GM12878 (cell line): Measurements from ENCODE around the gene TMEM98. TPM values are rescaled to one million over a fixed set of nuclear protein-coding genes. Genes with fewer than 3 reads are reported as not detected.

Experiments
- ATAC-seq: fragments of 200-7000 bp; cut with Tn5 transposase; 3 replicates; pipeline ENCODE4 v1.9.1; 2020; ENCODE audit warnings: mild to moderate bottlenecking, moderate library complexity
- BruUV-seq: library from RNA; stranded (reverse); fragments of 400-500 nt; replicated peaks from 2 replicates; lab custom pipeline; 2021; lab: Mats Ljungman, UMichigan
- CTCF ChIA-PET: fragments of 300-600 bp; sonication (Branson Sonifier 250); formaldehyde crosslinking; extraction: SDS; loops from one replicate; lab custom pipeline; 2021; ENCODE audit warnings: inconsistent platforms; lab: Yijun Ruan, JAX
- POLR2A ChIA-PET: fragments of 350-600 bp; formaldehyde crosslinking; extraction: SDS; loops from one replicate; lab custom pipeline; 2021; ENCODE audit warnings: inconsistent platforms; lab: Charles Lee
- RAD21 ChIA-PET: fragments of 300-600 bp; sonication (Branson Sonifier 250); formaldehyde crosslinking; loops from one replicate; lab custom pipeline; 2023; ENCODE audit warnings: antibody characterized with exemption; ENCODE audit not compliant: unreplicated experiment; lab: Charles Lee
- SMC1A ChIA-PET: fragments of 300-600 bp; sonication (Branson Sonifier 250); formaldehyde crosslinking; loops from one replicate; lab custom pipeline; 2023; ENCODE audit not compliant: unreplicated experiment, uncharacterized antibody; lab: Charles Lee
- DNase-seq: peaks from one replicate; pipeline ENCODE4 v3.0.0-alpha.2; 2011; ENCODE audit warnings: low read depth, low spot score
- FAIRE-seq: peaks from 3 replicates; lab custom pipeline; 2011; peaks lifted over from hg19 to GRCh38; lab: Jason Lieb, UNC
- H2AFZ ChIP-seq: 2 replicates; pipeline ENCODE4 v1.6.0; 2011; ENCODE audit warnings: low read depth, low read length, control low read depth; ENCODE audit not compliant: control insufficient read depth
- H3K27ac ChIP-seq: 2 replicates; pipeline ENCODE4 v1.5.1; 2011; ENCODE audit warnings: control low read depth; ENCODE audit not compliant: control insufficient read depth, insufficient read depth
- H3K27me3 ChIP-seq, 2 experiments: replicated peaks in 1 of 2; 2 replicates each; pipeline versions ENCODE4 v1.6.0 to v1.6.1; 2011; ENCODE audit warnings: low read length in 1 of 2; ENCODE audit not compliant: control insufficient read depth in 2 of 2, insufficient read depth in 2 of 2
- H3K36me3 ChIP-seq, 2 experiments: 2 replicates each; pipeline ENCODE4 v1.5.1; 2011; ENCODE audit warnings: low read length in 1 of 2; ENCODE audit not compliant: control insufficient read depth in 2 of 2, insufficient read depth in 2 of 2
- H3K4me1 ChIP-seq: 2 replicates; pipeline ENCODE4 v1.6.1; 2011; ENCODE audit warnings: mild to moderate bottlenecking, low read length, moderate library complexity, mixed read lengths; ENCODE audit not compliant: control insufficient read depth, insufficient read depth
- H3K4me2 ChIP-seq: 2 replicates; pipeline ENCODE4 v1.6.0; 2011; ENCODE audit warnings: control low read depth; ENCODE audit not compliant: control insufficient read depth, insufficient read depth
- H3K4me3 ChIP-seq: fragments of 200-600 bp; sonication (generic); 2 replicates; pipeline ENCODE4 v1.5.1; 2016
- H3K79me2 ChIP-seq: 2 replicates; pipeline ENCODE4 v1.6.0; 2011; ENCODE audit warnings: low read length; ENCODE audit not compliant: control insufficient read depth, insufficient read depth
- H3K9ac ChIP-seq: 2 replicates; pipeline ENCODE4 v1.8.0; 2011; ENCODE audit warnings: low read length, control low read depth, mixed read lengths; ENCODE audit not compliant: control insufficient read depth, insufficient read depth
- H3K9me3 ChIP-seq: replicated peaks from 3 replicates; pipeline ENCODE4 v1.5.1; 2011; ENCODE audit warnings: mild to moderate bottlenecking, low read length; ENCODE audit not compliant: control insufficient read depth, insufficient read depth
- H4K20me1 ChIP-seq: 2 replicates; pipeline ENCODE4 v1.6.0; 2011; ENCODE audit not compliant: control insufficient read depth, insufficient read depth
- ASH2L ChIP-seq: fragments of 300-600, 200-600 bp; sonication (generic); IDR thresholded peaks from 2 replicates; pipeline ENCODE4 v1.6.1; 2017; ENCODE audit warnings: low read depth, mild to moderate bottlenecking, borderline replicate concordance
- BRCA1 ChIP-seq: IDR thresholded peaks from 2 replicates; pipeline ENCODE4 v1.6.1; 2011; ENCODE audit warnings: low read depth, low read length, improper control_type of control experiment
- CHD4 ChIP-seq: fragments of 200-600 bp; sonication (generic); IDR thresholded peaks from 2 replicates; pipeline ENCODE4 v1.6.1; 2016; ENCODE audit warnings: mild to moderate bottlenecking
- NKRF ChIP-seq: fragments of 450-650 bp; conservative IDR thresholded peaks from 2 replicates; pipeline ENCODE4 v1.6.1; 2017; ENCODE audit warnings: mild to moderate bottlenecking, moderate library complexity
- REST ChIP-seq: IDR thresholded peaks from 2 replicates; pipeline ENCODE4 v1.6.1; 2012; ENCODE audit warnings: mild to moderate bottlenecking, low read depth, low read length
- SMC3 ChIP-seq: IDR thresholded peaks from 2 replicates; pipeline ENCODE4 v1.6.1; 2011; ENCODE audit warnings: low read length, improper control_type of control experiment, borderline replicate concordance
- WGBS: methylation state at CpG from one replicate; pipeline ENCODE4 v1.1.6; 2016; ENCODE audit warnings: low lambda C conversion rate; ENCODE audit not compliant: insufficient replicate concordance, insufficient coverage; ENCODE audit errors: missing lambda C conversion rate; 5-methylcytosine and 5-hydroxymethylcytosine counted together
- in situ Hi-C: fragments of 300-500 bp; cut with MboI; formaldehyde crosslinking; loops from 9 replicates; pipeline ENCODE4 v1.14.3; 2018; ENCODE audit warnings: mixed read lengths
- intact Hi-C: fragments of 100-400 bp; cut with micrococcal nuclease; formaldehyde crosslinking; loops from one replicate; pipeline ENCODE4 v1.14.2; 2022; ENCODE audit not compliant: unreplicated experiment
- polyA plus RNA-seq, 11 experiments: library from polyadenylated mRNA; depleted of rRNA in 4 of 11; unstranded in 6 of 11; stranded (reverse) in 5 of 11; fragments of >200 nt; fragmentation: Nextera tagmentation in 4 of 11; fragmentation: Illumina TruSeq in 1 of 11; extraction: Ambion mirVana in 4 of 11; extraction: Trizol in 1 of 11; gene quantifications; 1 replicate in 1 of 11; 2 replicates in 10 of 11; pipeline versions ENCODE4 v1.2.1 to v1.2.3, GENCODE V29; 2011 to 2016; ENCODE audit warnings: inconsistent platforms in 2 of 11, missing spikeins in 2 of 11, low read depth in 1 of 11
- total RNA-seq, 4 experiments: library from RNA; depleted of rRNA in 3 of 4; stranded (reverse); fragments of >200 nt in 3 of 4; fragmentation: Illumina TruSeq in 1 of 4; extraction: Trizol in 1 of 4; gene quantifications; 2 replicates each; pipeline versions ENCODE4 v1.2.1 to v1.2.3, GENCODE V29; 2013 to 2021

Gene TMEM98
- total and polyA plus RNA-seq, 10 of the 15 experiments (the other 5 are each of a cell fraction or from before 2014, with no cell fraction given): 0.04 to 0.73 (median 0.13) TPM; not detected in 3

GRCh38 chr17:32910769-32911168 lies 17.2 kb upstream of the TMEM98 start (continued):
- TF ChIP-seq REST (no peak), SMC3 (no peak)

GRCh38 chr17:32912218-32912897 lies 15.6 kb upstream of the TMEM98 start:
- FAIRE-seq (no peak), DNase-seq (no peak), ATAC-seq (no peak)
- POLR2A ChIA-PET: no interaction called here
- Histone ChIP-seq H3K27me3 (no peaks in the 10 kb centered on the region), H4K20me1 (no peaks in the 10 kb centered on the region), H3K4me2 (no peak overlapping the region), H3K9me3 (no peaks in the 10 kb centered on the region; the same call in 2 of the 3 replicates), H3K79me2 (no peaks in the 10 kb centered on the region), H2AFZ (no peak overlapping the region), H3K4me1 (no peaks in the 10 kb centered on the region), H3K9ac (no peak overlapping the region), H3K27ac (no peak overlapping the region), H3K4me3 (no peak overlapping the region), H3K36me3 (no peaks in the 10 kb centered on the region)
- intact Hi-C loops: no loop called here
- RAD21 ChIA-PET: interaction anchor here (1.2 to 3.3 kb wide), 4 partner anchors 35 to 428 kb away, joined by 3 to 60 read pairs (median 4); partner anchors contain the start of gene MYO1D
- BruUV-seq: no TSS peak
- SMC1A ChIA-PET: interaction anchor here (0.9 to 13.9 kb wide), 7 partner anchors 17 to 140 kb away, joined by 3 to 137 read pairs (median 5); partner anchors contain the start of gene MYO1D
- in situ Hi-C loops: loop anchor here (10.0 to 25.0 kb wide), 2 partner anchors 128 to 450 kb away; no protein-coding TSS in a partner anchor
- CTCF ChIA-PET: interaction anchor here (0.9 to 12.1 kb wide), 6 partner anchors 24 to 428 kb away, joined by 3 to 206 read pairs (median 8); partner anchors contain the start of gene MYO1D
- 59% methylated on average over 10 of the region's 10 CpGs for WGBS
- TF ChIP-seq NKRF: no peak
- TF ChIP-seq ASH2L: no peak
- TF ChIP-seq CHD4: no peak
- no peak for TF ChIP-seq BRCA1
